HEK293 (cell line): Measurements from ENCODE around the gene ISYNA1.
A peak's percentile ranks its signal among the peaks of the same experiment; 100 is the strongest.

Experiments used
- CTCF ChIA-PET: fragments of 350-600 bp; formaldehyde crosslinking; extraction: SDS; loops from one replicate; lab custom pipeline; 2021; ENCODE audit warnings: antibody characterized with exemption; lab: Yijun Ruan, JAX
- POLR2A ChIA-PET: fragments of 300-600 bp; formaldehyde crosslinking; extraction: SDS; loops from one replicate; lab custom pipeline; 2020; ENCODE audit warnings: antibody characterized with exemption, inconsistent platforms; lab: Yijun Ruan, JAX
- H3K27ac ChIP-seq: fragments of 200-500 bp; sonication (Bioruptor generic); 2 replicates; pipeline ENCODE4 v1.5.1; 2014; ENCODE audit warnings: low read depth, low read length, control low read depth, inconsistent platforms; ENCODE audit errors: extremely low read depth
- H3K36me3 ChIP-seq, 2 experiments: fragments of 200-500 bp in 1 of 2; sonication (Bioruptor generic) in 1 of 2; 1 replicate in 1 of 2; 2 replicates in 1 of 2; pipeline ENCODE4 v1.5.1; 2014 to 2017; ENCODE audit warnings: inconsistent platforms in 2 of 2, low read length in 2 of 2; ENCODE audit not compliant: control insufficient read depth in 2 of 2, insufficient read depth in 1 of 2
- H3K4me1 ChIP-seq: fragments of 200-500 bp; sonication (Bioruptor generic); 2 replicates; pipeline ENCODE4 v1.5.1; 2014; ENCODE audit warnings: mild to moderate bottlenecking, low read length, inconsistent platforms; ENCODE audit not compliant: control insufficient read depth, insufficient read depth
- H3K4me3 ChIP-seq: 2 replicates; pipeline ENCODE4 v1.5.1; 2011; ENCODE audit warnings: low read depth, mild to moderate bottlenecking, control low read depth, low read length, moderate library complexity
- H3K9me3 ChIP-seq: fragments of 200-500 bp; sonication (Bioruptor generic); 2 replicates; pipeline ENCODE4 v1.5.1; 2014; ENCODE audit warnings: low read depth, low read length, inconsistent platforms; ENCODE audit not compliant: control insufficient read depth, insufficient read depth
- GLI4 ChIP-seq: fragments of 450-650 bp; formaldehyde crosslinking; IDR thresholded peaks from 2 replicates; pipeline ENCODE4 v1.5.1; 2016; ENCODE audit warnings: missing biosample characterization, missing genetic modification characterization
- GLIS1 ChIP-seq: fragments of 450-650 bp; formaldehyde crosslinking; IDR thresholded peaks from 2 replicates; pipeline ENCODE4 v1.5.1; 2016; ENCODE audit warnings: missing biosample characterization, missing genetic modification characterization
- KLF9 ChIP-seq: fragments of 450-650 bp; formaldehyde crosslinking; IDR thresholded peaks from 2 replicates; pipeline ENCODE4 v1.5.1; 2016; ENCODE audit warnings: missing biosample characterization, missing genetic modification characterization, low read depth
- RBAK ChIP-seq: fragments of 450-650 bp; formaldehyde crosslinking; IDR thresholded peaks from 2 replicates; pipeline ENCODE4 v1.5.1; 2016; ENCODE audit warnings: missing biosample characterization, missing genetic modification characterization
- ZBTB1 ChIP-seq: fragments of 450-650 bp; formaldehyde crosslinking; IDR thresholded peaks from 2 replicates; pipeline ENCODE4 v1.5.1; 2016; ENCODE audit warnings: missing biosample characterization, missing genetic modification characterization
- ZFHX2 ChIP-seq: fragments of 450-650 bp; formaldehyde crosslinking; conservative IDR thresholded peaks from 2 replicates; pipeline ENCODE4 v1.5.1; 2016; ENCODE audit warnings: missing biosample characterization, missing genetic modification characterization
- ZFP69B ChIP-seq: fragments of 450-650 bp; formaldehyde crosslinking; IDR thresholded peaks from 2 replicates; pipeline ENCODE4 v1.5.1; 2016; ENCODE audit warnings: missing biosample characterization, missing genetic modification characterization
- ZNF140 ChIP-seq: fragments of 450-650 bp; formaldehyde crosslinking; IDR thresholded peaks from 2 replicates; pipeline ENCODE4 v1.5.1; 2016; ENCODE audit warnings: missing biosample characterization, missing genetic modification characterization
- ZNF155 ChIP-seq: fragments of 450-650 bp; formaldehyde crosslinking; IDR thresholded peaks from 2 replicates; pipeline ENCODE4 v1.5.1; 2016; ENCODE audit warnings: missing biosample characterization, missing genetic modification characterization
- ZNF239 ChIP-seq: fragments of 450-650 bp; formaldehyde crosslinking; IDR thresholded peaks from 2 replicates; pipeline ENCODE4 v1.5.1; 2016; ENCODE audit warnings: missing biosample characterization, missing genetic modification characterization
- ZNF350 ChIP-seq: fragments of 450-650 bp; formaldehyde crosslinking; IDR thresholded peaks from 2 replicates; pipeline ENCODE4 v1.5.0; 2017; ENCODE audit warnings: missing biosample characterization, mild to moderate bottlenecking, missing genetic modification characterization
- ZNF426 ChIP-seq: fragments of 450-650 bp; formaldehyde crosslinking; IDR thresholded peaks from 2 replicates; pipeline ENCODE4 v1.5.1; 2017; ENCODE audit warnings: missing biosample characterization, missing genetic modification characterization, mild to moderate bottlenecking, inconsistent platforms, moderate library complexity
- ZNF549 ChIP-seq: fragments of 450-650 bp; IDR thresholded peaks from 2 replicates; pipeline ENCODE4 v1.5.1; 2018; ENCODE audit warnings: missing biosample characterization, missing genetic modification characterization, mild to moderate bottlenecking, inconsistent platforms, moderate library complexity
- ZNF555 ChIP-seq: fragments of 450-650 bp; formaldehyde crosslinking; conservative IDR thresholded peaks from 2 replicates; pipeline ENCODE4 v1.5.1; 2017; ENCODE audit warnings: missing biosample characterization, mild to moderate bottlenecking, missing genetic modification characterization, inconsistent platforms
- ZNF596 ChIP-seq: fragments of 450-650 bp; IDR thresholded peaks from 2 replicates; pipeline ENCODE4 v1.5.0; 2018; ENCODE audit warnings: missing biosample characterization, mild to moderate bottlenecking, missing genetic modification characterization, moderate library complexity
- ZNF785 ChIP-seq: fragments of 450-650 bp; formaldehyde crosslinking; IDR thresholded peaks from 2 replicates; pipeline ENCODE4 v1.5.1; 2016; ENCODE audit warnings: missing biosample characterization, missing genetic modification characterization
- ZNF830 ChIP-seq: fragments of 450-650 bp; IDR thresholded peaks from 2 replicates; pipeline ENCODE4 v1.5.0; 2018; ENCODE audit warnings: missing biosample characterization, missing genetic modification characterization, low read depth, mild to moderate bottlenecking, moderate library complexity
- ZSCAN16 ChIP-seq: fragments of 450-650 bp; formaldehyde crosslinking; IDR thresholded peaks from 2 replicates; pipeline ENCODE4 v1.5.1; 2016; ENCODE audit warnings: missing biosample characterization, missing genetic modification characterization
- TF ChIP-seq, protein P1 (sequence below): fragments of 450-650 bp; formaldehyde crosslinking; IDR thresholded peaks from 2 replicates; pipeline ENCODE4 v1.5.1; 2017; ENCODE audit warnings: missing biosample characterization, missing genetic modification characterization
- TF ChIP-seq, protein P2 (sequence below): fragments of 450-650 bp; formaldehyde crosslinking; IDR thresholded peaks from 2 replicates; pipeline ENCODE4 v1.5.1; 2016; ENCODE audit warnings: missing biosample characterization, missing genetic modification characterization
- TF ChIP-seq, protein P3 (sequence below): fragments of 450-650 bp; formaldehyde crosslinking; IDR thresholded peaks from 2 replicates; pipeline ENCODE4 v1.5.1; 2016; ENCODE audit warnings: missing biosample characterization, missing genetic modification characterization
- TF ChIP-seq, protein P4 (sequence below): fragments of 450-650 bp; formaldehyde crosslinking; IDR thresholded peaks from 2 replicates; pipeline ENCODE4 v1.5.1; 2016; ENCODE audit warnings: missing biosample characterization, missing genetic modification characterization, low read depth
- TF ChIP-seq, protein P5 (sequence below): fragments of 450-650 bp; formaldehyde crosslinking; IDR thresholded peaks from 2 replicates; pipeline ENCODE4 v1.5.1; 2016; ENCODE audit warnings: missing biosample characterization, missing genetic modification characterization

Gene ISYNA1

DNA sequence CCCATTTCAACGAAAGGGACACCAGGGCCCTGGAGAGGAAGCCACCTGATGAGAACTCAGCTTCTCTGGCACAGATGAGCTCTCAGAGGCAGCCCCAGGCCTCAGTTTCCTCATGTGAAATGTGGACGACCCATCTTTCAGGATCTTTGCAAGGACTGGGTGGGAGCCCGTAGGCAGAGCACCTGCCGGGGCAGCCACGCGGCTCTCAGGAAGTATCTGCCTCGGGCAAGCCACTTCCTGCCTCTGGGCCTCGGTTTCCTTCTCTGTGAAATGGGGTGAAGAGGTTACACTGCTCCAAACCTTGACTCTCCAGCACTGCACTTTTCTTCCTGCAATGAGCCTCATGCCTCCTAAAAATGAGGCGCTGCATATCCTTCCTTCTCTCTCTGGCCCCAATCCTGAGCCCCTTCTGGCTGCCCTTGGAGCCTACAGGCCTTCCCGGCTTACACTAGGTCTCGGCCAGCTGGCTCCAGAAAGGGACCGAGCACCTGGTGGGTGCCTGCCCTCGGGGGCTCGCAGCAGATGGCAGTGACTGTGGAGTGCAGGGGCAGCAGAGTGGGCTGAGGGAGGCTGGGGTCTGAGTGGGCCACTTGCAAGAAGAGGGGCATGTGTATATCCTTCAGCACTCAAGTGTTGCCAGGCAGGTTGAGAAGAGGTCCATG, 15.3 kb downstream of the ISYNA1 start:
- H3K4me1 ChIP-seq = peaks cover 4% of the 10 kb centered on the region; the same call in 1 of the 2 replicates
- no peaks in the 10 kb centered on the region for H3K9me3 ChIP-seq
- TF ChIP-seq, protein P1, sequence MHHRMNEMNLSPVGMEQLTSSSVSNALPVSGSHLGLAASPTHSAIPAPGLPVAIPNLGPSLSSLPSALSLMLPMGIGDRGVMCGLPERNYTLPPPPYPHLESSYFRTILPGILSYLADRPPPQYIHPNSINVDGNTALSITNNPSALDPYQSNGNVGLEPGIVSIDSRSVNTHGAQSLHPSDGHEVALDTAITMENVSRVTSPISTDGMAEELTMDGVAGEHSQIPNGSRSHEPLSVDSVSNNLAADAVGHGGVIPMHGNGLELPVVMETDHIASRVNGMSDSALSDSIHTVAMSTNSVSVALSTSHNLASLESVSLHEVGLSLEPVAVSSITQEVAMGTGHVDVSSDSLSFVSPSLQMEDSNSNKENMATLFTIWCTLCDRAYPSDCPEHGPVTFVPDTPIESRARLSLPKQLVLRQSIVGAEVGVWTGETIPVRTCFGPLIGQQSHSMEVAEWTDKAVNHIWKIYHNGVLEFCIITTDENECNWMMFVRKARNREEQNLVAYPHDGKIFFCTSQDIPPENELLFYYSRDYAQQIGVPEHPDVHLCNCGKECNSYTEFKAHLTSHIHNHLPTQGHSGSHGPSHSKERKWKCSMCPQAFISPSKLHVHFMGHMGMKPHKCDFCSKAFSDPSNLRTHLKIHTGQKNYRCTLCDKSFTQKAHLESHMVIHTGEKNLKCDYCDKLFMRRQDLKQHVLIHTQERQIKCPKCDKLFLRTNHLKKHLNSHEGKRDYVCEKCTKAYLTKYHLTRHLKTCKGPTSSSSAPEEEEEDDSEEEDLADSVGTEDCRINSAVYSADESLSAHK (tag by site-specific recombination) = 0 out of 2 replicates have a peak, but pooled peaks have one; percentile 19
- TF ChIP-seq RBAK (tag by site-specific recombination) (no peak), ZNF549 (tag by site-specific recombination) (no peak), GLI4 (tag by site-specific recombination) (no peak)
- H3K27ac ChIP-seq = no peak overlapping the region
- CTCF ChIA-PET = interaction anchor here (0.6 to 2.2 kb wide), 5 partner anchors 13 to 152 kb away, joined by 3 to 10 read pairs (median 3); no protein-coding TSS in a partner anchor
- POLR2A ChIA-PET = no interaction called here
- no peaks in the 10 kb centered on the region for H3K36me3 ChIP-seq
- no peak overlapping the region for H3K4me3 ChIP-seq

DNA sequence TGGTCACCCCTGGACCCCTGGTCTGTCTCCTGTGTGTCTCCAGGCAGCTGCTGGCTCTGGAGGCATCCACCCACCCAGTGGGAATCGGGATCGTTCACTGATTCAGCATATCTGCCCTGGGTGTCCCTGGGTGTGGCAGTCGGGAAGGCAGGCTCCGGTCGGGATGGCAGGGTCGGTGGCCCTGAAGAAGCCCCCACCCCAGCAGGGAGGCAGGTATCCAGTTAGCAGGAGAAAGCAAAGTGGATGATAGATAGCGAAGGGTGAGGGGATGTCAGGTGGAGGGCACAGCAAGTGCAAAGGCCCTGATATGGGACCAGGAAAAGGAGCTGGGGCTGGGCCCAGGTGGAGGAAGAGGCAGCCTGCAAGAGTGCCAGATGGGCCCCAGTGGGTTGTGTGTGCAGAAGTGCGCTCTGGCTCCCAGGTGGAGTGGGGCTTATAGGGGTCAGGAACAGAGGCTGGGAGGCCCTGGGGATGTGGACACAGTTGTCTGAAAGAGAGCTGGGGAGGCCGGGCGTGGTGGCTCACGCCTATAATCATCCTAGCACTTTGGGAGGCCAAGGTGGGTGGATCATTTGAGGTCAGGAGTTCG, 16.5 kb downstream of the ISYNA1 start:
- Histone ChIP-seq H3K9me3 (no peaks in the 10 kb centered on the region), H3K4me1 (peaks cover 11% of the 10 kb centered on the region; the same call in 1 of the 2 replicates), H3K27ac (no peak overlapping the region), H3K4me3 (no peak overlapping the region), H3K36me3 (no peaks in the 10 kb centered on the region)
- ChIA-PET CTCF (interaction anchor here (0.6 to 2.2 kb wide), 4 partner anchors 61 to 213 kb away, joined by 3 to 10 read pairs (median 4); no protein-coding TSS in a partner anchor), POLR2A (interaction anchor here (1.0 to 1.1 kb wide), 3 partner anchors 10 to 33 kb away, joined by 3 read pairs; no protein-coding TSS in a partner anchor)
- no peak for TF ChIP-seq KLF9 (tag by site-specific recombination)
- TF ChIP-seq ZNF350 (tag by site-specific recombination) = no peak
- TF ChIP-seq ZFP69B (tag by site-specific recombination) = 0 out of 2 replicates have a peak, but pooled peaks have one; percentile 27
- TF ChIP-seq, protein P2, sequence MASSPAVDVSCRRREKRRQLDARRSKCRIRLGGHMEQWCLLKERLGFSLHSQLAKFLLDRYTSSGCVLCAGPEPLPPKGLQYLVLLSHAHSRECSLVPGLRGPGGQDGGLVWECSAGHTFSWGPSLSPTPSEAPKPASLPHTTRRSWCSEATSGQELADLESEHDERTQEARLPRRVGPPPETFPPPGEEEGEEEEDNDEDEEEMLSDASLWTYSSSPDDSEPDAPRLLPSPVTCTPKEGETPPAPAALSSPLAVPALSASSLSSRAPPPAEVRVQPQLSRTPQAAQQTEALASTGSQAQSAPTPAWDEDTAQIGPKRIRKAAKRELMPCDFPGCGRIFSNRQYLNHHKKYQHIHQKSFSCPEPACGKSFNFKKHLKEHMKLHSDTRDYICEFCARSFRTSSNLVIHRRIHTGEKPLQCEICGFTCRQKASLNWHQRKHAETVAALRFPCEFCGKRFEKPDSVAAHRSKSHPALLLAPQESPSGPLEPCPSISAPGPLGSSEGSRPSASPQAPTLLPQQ (tag by site-specific recombination) = peak; percentile 40; the same call in 1 of the 2 replicates
- no peak for TF ChIP-seq ZNF830 (tag by site-specific recombination)
- TF ChIP-seq ZNF785 (tag by site-specific recombination) = no peak
- no peak for TF ChIP-seq ZNF426 (tag by site-specific recombination)
- TF ChIP-seq, protein P3, sequence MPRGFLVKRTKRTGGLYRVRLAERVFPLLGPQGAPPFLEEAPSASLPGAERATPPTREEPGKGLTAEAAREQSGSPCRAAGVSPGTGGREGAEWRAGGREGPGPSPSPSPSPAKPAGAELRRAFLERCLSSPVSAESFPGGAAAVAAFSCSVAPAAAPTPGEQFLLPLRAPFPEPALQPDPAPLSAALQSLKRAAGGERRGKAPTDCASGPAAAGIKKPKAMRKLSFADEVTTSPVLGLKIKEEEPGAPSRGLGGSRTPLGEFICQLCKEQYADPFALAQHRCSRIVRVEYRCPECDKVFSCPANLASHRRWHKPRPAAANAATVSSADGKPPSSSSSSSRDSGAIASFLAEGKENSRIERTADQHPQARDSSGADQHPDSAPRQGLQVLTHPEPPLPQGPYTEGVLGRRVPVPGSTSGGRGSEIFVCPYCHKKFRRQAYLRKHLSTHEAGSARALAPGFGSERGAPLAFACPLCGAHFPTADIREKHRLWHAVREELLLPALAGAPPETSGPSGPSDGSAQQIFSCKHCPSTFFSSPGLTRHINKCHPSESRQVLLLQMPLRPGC (tag by site-specific recombination) = no peak
- no peak for TF ChIP-seq ZNF555 (tag by site-specific recombination)
- TF ChIP-seq ZNF239 = no peak
- TF ChIP-seq ZFHX2 (tag by site-specific recombination) = no peak
- TF ChIP-seq GLIS1 (tag by site-specific recombination) = peak; percentile 73
- no peak for TF ChIP-seq ZSCAN16
- no peak for TF ChIP-seq ZNF596 (tag by site-specific recombination)
- no peak for TF ChIP-seq ZNF155
- TF ChIP-seq ZNF140 (tag by site-specific recombination) = no peak
- TF ChIP-seq, protein P4, sequence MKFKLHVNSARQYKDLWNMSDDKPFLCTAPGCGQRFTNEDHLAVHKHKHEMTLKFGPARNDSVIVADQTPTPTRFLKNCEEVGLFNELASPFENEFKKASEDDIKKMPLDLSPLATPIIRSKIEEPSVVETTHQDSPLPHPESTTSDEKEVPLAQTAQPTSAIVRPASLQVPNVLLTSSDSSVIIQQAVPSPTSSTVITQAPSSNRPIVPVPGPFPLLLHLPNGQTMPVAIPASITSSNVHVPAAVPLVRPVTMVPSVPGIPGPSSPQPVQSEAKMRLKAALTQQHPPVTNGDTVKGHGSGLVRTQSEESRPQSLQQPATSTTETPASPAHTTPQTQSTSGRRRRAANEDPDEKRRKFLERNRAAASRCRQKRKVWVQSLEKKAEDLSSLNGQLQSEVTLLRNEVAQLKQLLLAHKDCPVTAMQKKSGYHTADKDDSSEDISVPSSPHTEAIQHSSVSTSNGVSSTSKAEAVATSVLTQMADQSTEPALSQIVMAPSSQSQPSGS (tag by site-specific recombination) = no peak
- TF ChIP-seq, protein P5, sequence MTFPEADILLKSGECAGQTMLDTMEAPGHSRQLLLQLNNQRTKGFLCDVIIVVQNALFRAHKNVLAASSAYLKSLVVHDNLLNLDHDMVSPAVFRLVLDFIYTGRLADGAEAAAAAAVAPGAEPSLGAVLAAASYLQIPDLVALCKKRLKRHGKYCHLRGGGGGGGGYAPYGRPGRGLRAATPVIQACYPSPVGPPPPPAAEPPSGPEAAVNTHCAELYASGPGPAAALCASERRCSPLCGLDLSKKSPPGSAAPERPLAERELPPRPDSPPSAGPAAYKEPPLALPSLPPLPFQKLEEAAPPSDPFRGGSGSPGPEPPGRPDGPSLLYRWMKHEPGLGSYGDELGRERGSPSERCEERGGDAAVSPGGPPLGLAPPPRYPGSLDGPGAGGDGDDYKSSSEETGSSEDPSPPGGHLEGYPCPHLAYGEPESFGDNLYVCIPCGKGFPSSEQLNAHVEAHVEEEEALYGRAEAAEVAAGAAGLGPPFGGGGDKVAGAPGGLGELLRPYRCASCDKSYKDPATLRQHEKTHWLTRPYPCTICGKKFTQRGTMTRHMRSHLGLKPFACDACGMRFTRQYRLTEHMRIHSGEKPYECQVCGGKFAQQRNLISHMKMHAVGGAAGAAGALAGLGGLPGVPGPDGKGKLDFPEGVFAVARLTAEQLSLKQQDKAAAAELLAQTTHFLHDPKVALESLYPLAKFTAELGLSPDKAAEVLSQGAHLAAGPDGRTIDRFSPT = 0 out of 2 replicates have a peak, but pooled peaks have one; percentile 15
- TF ChIP-seq ZBTB1 (tag by site-specific recombination) = no peak
